Nephron progenitor cell (in vitro differentiated cells): ENCODE data around the gene TDRD6.

Experiments used
- DNase-seq: peaks from one replicate; pipeline ENCODE4 v3.0.0; 2021
- H3K27ac Mint-ChIP-seq: 2 replicates; pipeline ENCODE4 v1.8.0; 2021; ENCODE audit warnings: mild to moderate bottlenecking, moderate library complexity, mixed read lengths
- H3K27me3 Mint-ChIP-seq: 2 replicates; pipeline ENCODE4 v1.8.0; 2021; ENCODE audit warnings: mild to moderate bottlenecking, low read depth, mixed read lengths; ENCODE audit not compliant: poor library complexity
- H3K36me3 Mint-ChIP-seq: 2 replicates; pipeline ENCODE4 v1.8.0; 2021; ENCODE audit warnings: low read depth, mixed read lengths
- H3K4me1 Mint-ChIP-seq: 2 replicates; pipeline ENCODE4 v1.8.0; 2021; ENCODE audit warnings: mixed read lengths
- H3K4me3 Mint-ChIP-seq: 2 replicates; pipeline ENCODE4 v1.8.0; 2021; ENCODE audit warnings: mild to moderate bottlenecking, moderate library complexity, mixed read lengths
- H3K9me3 Mint-ChIP-seq: 2 replicates; pipeline ENCODE4 v1.8.0; 2021; ENCODE audit warnings: mild to moderate bottlenecking, moderate library complexity, mixed read lengths
- CTCF ChIP-seq: fragments of 200-600 bp; sonication (generic); IDR thresholded peaks from 2 replicates; pipeline ENCODE4 v1.5.0; 2021; ENCODE audit warnings: antibody characterized with exemption

The TDRD6 gene

GRCh38 chr6:46653439-46654195, 34.1 kb upstream of the TDRD6 start:
- H3K27me3 Mint-ChIP-seq = peaks cover 3% of the 10 kb centered on the region
- H3K27ac Mint-ChIP-seq = no peak overlapping the region
- no peak for TF ChIP-seq CTCF
- H3K4me3 Mint-ChIP-seq = peak overlapping the region; percentile 94
- peaks cover 49% of the 10 kb centered on the region for H3K4me1 Mint-ChIP-seq
- no peak for DNase-seq
- peaks cover 8% of the 10 kb centered on the region for H3K36me3 Mint-ChIP-seq
- no peaks in the 10 kb centered on the region for H3K9me3 Mint-ChIP-seq

- Mint-ChIP-seq H3K4me1 (peaks cover 33% of the 10 kb centered on the region), H3K4me3 (no peak overlapping the region), H3K27ac (peak overlapping the region; percentile 54), H3K9me3 (no peaks in the 10 kb centered on the region), H3K36me3 (peaks cover 9% of the 10 kb centered on the region), H3K27me3 (peaks cover 3% of the 10 kb centered on the region)
- peak; percentile 37 for DNase-seq
- TF ChIP-seq CTCF = peak; percentile 58
Observed at GRCh38 chr6:46655803-46656202, 31.9 kb upstream of the TDRD6 start.

DNA sequence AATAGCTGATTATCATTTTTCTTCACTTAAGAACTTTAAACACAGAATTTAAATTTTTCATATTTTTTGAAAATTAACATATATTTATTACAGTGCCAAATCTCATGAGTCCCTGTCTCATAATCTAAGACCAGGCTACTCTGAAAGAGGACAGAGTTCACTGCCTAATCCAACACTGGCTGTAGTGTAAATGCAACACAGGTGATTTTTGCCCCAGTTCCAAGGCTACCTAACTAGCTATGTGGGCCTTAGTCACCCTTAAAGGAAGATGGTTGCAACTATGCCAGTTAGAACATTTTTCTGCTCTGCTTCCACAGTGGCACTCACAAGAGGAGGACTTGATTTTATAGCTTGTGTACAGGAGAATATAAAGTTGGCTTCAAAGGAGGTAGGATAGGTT, 30.0 kb upstream of the TDRD6 start:
- H3K27me3 Mint-ChIP-seq = peaks cover 3% of the 10 kb centered on the region
- no peak for DNase-seq
- peaks cover 19% of the 10 kb centered on the region for H3K4me1 Mint-ChIP-seq
- H3K4me3 Mint-ChIP-seq = no peak overlapping the region
- H3K9me3 Mint-ChIP-seq = no peaks in the 10 kb centered on the region
- no peak overlapping the region for H3K27ac Mint-ChIP-seq
- peaks cover 9% of the 10 kb centered on the region for H3K36me3 Mint-ChIP-seq
- TF ChIP-seq CTCF = no peak

DNA sequence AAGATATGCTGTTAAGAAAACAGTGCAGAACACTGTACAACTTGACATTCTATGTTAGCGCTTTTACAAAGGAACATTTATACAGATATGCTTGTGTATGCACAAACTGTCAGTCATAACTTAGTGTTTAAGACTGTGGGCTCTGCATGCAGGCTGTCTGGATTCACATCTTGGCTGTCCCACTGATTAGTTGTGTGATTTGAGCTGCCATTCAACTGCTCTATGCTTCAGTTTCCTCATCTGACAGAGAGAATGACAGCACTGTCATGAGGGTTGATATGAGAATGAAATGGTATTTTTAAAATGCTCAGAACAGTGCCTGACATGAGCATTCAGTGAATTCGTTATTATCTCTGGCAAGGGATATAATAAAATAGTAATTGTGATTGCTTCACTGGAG, 26.2 kb upstream of the TDRD6 start:
- Mint-ChIP-seq H3K27me3 (no peaks in the 10 kb centered on the region), H3K36me3 (peaks cover 5% of the 10 kb centered on the region), H3K4me1 (no peaks in the 10 kb centered on the region), H3K9me3 (no peaks in the 10 kb centered on the region), H3K4me3 (no peak overlapping the region), H3K27ac (no peak overlapping the region)
- TF ChIP-seq CTCF = no peak
- no peak for DNase-seq

DNA sequence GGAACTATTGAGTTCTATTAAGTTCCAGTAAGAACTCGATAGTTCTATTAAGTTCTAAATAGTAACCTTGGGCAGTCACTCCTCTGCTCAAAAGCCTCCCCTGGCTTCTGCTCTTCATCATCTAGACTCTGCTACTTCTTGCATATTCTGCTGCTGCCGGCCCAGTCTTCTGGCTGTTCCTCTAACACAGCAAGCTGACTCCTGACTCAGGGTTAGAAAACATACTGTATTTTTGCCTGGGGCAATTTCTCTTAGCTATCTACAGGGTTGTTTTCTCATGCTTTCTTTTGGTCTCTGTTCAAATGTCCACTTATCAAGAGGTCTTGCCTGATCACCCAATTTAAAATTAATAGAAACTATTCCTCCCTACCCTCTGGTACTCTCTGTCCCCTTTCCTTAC, 20.3 kb upstream of the TDRD6 start:
- Mint-ChIP-seq H3K27me3 (no peaks in the 10 kb centered on the region), H3K27ac (no peak overlapping the region)
- no peak for DNase-seq

More for the DNA sequence above, 20.3 kb upstream of the TDRD6 start:
- H3K36me3 Mint-ChIP-seq = peaks cover 13% of the 10 kb centered on the region
- H3K9me3 Mint-ChIP-seq = no peaks in the 10 kb centered on the region
- TF ChIP-seq CTCF = no peak
- H3K4me1 Mint-ChIP-seq = no peaks in the 10 kb centered on the region
- no peak overlapping the region for H3K4me3 Mint-ChIP-seq
